Parathyroid adenoma (tissue), 2 donors: ENCODE results near the gene HOTAIR.

Experiments used
- H2AFZ ChIP-seq: fragments of 300-600 bp; sonication (generic); one replicate; pipeline ENCODE4 v1.7.0; 2017; ENCODE audit warnings: antibody characterized with exemption, mild to moderate bottlenecking
- H3K27ac ChIP-seq: fragments of 300-600 bp; sonication (generic); one replicate; pipeline ENCODE4 v1.7.0; 2017
- H3K27me3 ChIP-seq: fragments of 300-600 bp; sonication (generic); one replicate; pipeline ENCODE4 v1.7.0; 2017; ENCODE audit warnings: low read length; ENCODE audit not compliant: control insufficient read depth, insufficient read depth
- H3K36me3 ChIP-seq: fragments of 300-600 bp; sonication (generic); one replicate; pipeline ENCODE4 v1.7.0; 2017; ENCODE audit warnings: low read length; ENCODE audit not compliant: control insufficient read depth, insufficient read depth
- H3K4me1 ChIP-seq: fragments of 300-600 bp; sonication (generic); one replicate; pipeline ENCODE4 v1.7.0; 2017; ENCODE audit warnings: control low read depth
- H3K4me2 ChIP-seq: fragments of 300-600 bp; sonication (generic); one replicate; pipeline ENCODE4 v1.7.0; 2017; ENCODE audit warnings: low read length
- H3K4me3 ChIP-seq: fragments of 300-600 bp; sonication (generic); one replicate; pipeline ENCODE4 v1.7.0; 2017; ENCODE audit warnings: low read depth, low read length
- H3K79me2 ChIP-seq: fragments of 300-600 bp; sonication (generic); one replicate; pipeline ENCODE4 v1.7.0; 2017; ENCODE audit warnings: control low read depth
- H3K9ac ChIP-seq: fragments of 300-600 bp; sonication (generic); one replicate; pipeline ENCODE4 v1.7.0; 2017; ENCODE audit warnings: mild to moderate bottlenecking
- H3K9me3 ChIP-seq: fragments of 300-600 bp; sonication (generic); one replicate; pipeline ENCODE4 v1.7.0; 2017; ENCODE audit warnings: low read length; ENCODE audit not compliant: control insufficient read depth
- CTCF ChIP-seq: fragments of 300-600 bp; sonication (generic); IDR thresholded peaks from one replicate; pipeline ENCODE4 v1.7.0; 2017; ENCODE audit warnings: antibody characterized with exemption, mild to moderate bottlenecking
- donor health status: primary hyperparathyroidism.

Gene HOTAIR

GRCh38 chr12:54017878-54018467 lies 43.2 kb upstream of the HOTAIR start:
- no peaks in the 10 kb centered on the region for H3K4me1 ChIP-seq
- H3K9me3 ChIP-seq: no peaks in the 10 kb centered on the region
- peaks cover 16% of the 10 kb centered on the region for H3K27me3 ChIP-seq
- no peaks in the 10 kb centered on the region for H3K79me2 ChIP-seq
- H2AFZ ChIP-seq: peak overlapping the region; percentile 56
- TF ChIP-seq CTCF: no peak
- no peaks in the 10 kb centered on the region for H3K36me3 ChIP-seq
- no peak overlapping the region for H3K27ac ChIP-seq
- no peak overlapping the region for H3K9ac ChIP-seq
- peak overlapping the region; percentile 50 for H3K4me2 ChIP-seq
- peak overlapping the region; percentile 41 for H3K4me3 ChIP-seq

- Histone ChIP-seq H3K36me3 (no peaks in the 10 kb centered on the region), H3K4me1 (no peaks in the 10 kb centered on the region), H3K27ac (no peak overlapping the region), H3K27me3 (peaks cover 15% of the 10 kb centered on the region), H3K9ac (no peak overlapping the region), H3K4me3 (peak overlapping the region; percentile 41), H3K9me3 (no peaks in the 10 kb centered on the region), H2AFZ (peak overlapping the region; percentile 56), H3K4me2 (peak overlapping the region; percentile 50), H3K79me2 (no peaks in the 10 kb centered on the region)
- no peak for TF ChIP-seq CTCF
Measured at GRCh38 chr12:54017027-54017788, 42.5 kb upstream of the HOTAIR start.

- H3K27ac ChIP-seq: no peak overlapping the region
Measured at GRCh38 chr12:54016478-54016964, 41.8 kb upstream of the HOTAIR start.

GRCh38 chr12:54016051-54016450 lies 41.3 kb upstream of the HOTAIR start:
- no peak overlapping the region for H3K4me3 ChIP-seq
- H3K27ac ChIP-seq: no peak overlapping the region
- H3K79me2 ChIP-seq: no peaks in the 10 kb centered on the region
- no peak overlapping the region for H2AFZ ChIP-seq
- H3K9ac ChIP-seq: no peak overlapping the region
- no peak overlapping the region for H3K4me2 ChIP-seq
- no peaks in the 10 kb centered on the region for H3K4me1 ChIP-seq
- H3K9me3 ChIP-seq: no peaks in the 10 kb centered on the region
- TF ChIP-seq CTCF: no peak
- H3K27me3 ChIP-seq: peaks cover 15% of the 10 kb centered on the region
- H3K36me3 ChIP-seq: no peaks in the 10 kb centered on the region

More at GRCh38 chr12:54016478-54016964, 41.8 kb upstream of the HOTAIR start:
- Histone ChIP-seq H3K79me2 (no peaks in the 10 kb centered on the region), H3K36me3 (no peaks in the 10 kb centered on the region), H3K27me3 (peaks cover 15% of the 10 kb centered on the region), H2AFZ (no peak overlapping the region), H3K9ac (no peak overlapping the region), H3K4me3 (no peak overlapping the region), H3K4me2 (no peak overlapping the region), H3K4me1 (no peaks in the 10 kb centered on the region), H3K9me3 (no peaks in the 10 kb centered on the region)
- TF ChIP-seq CTCF: no peak
